ENCODE data around the gene TOMM6.

TOMM6 gene

GRCh38 chr6:41785254-41785653 is 2.2 kb upstream of the TOMM6 start:
- DNase-seq (ENCODE audit: low read depth in 1 of 2, low spot score in 1 of 2): no peak
- Histone ChIP-seq H3K4me3 (replicated peaks; ENCODE audit: insufficient read depth, low read length) (no peak overlapping the region), H3K27me3 (ENCODE audit: insufficient read depth, poor library complexity, severe bottlenecking) (no peaks in the 10 kb centered on the region), H3K27ac (replicated peaks) (no peak overlapping the region)
- TF ChIP-seq SPI1 (IDR thresholded peaks at IDR 0.05; ENCODE audit: borderline replicate concordance, low read depth) (no peak), CTCF (IDR thresholded peaks at IDR 0.05; ENCODE audit: insufficient read depth, low read length) (no peak), GABPA (IDR thresholded peaks at IDR 0.05; ENCODE audit: low read depth) (no peak), REST (IDR thresholded peaks at IDR 0.05; ENCODE audit: insufficient replicate concordance, low read depth) (no peak), POLR2AphosphoS5 (IDR thresholded peaks at IDR 0.05; ENCODE audit: low read depth) (no peak)

GRCh38 chr6:41785689-41786450 is 1.6 kb upstream of the TOMM6 start:
- no peaks in the 10 kb centered on the region for H3K27me3 ChIP-seq (ENCODE audit: insufficient read depth, poor library complexity, severe bottlenecking)
- no peak overlapping the region for H3K27ac ChIP-seq (replicated peaks)
- TF ChIP-seq GABPA (IDR thresholded peaks at IDR 0.05; ENCODE audit: low read depth): no peak
- no peak for TF ChIP-seq REST (IDR thresholded peaks at IDR 0.05; ENCODE audit: insufficient replicate concordance, low read depth)
- no peak for TF ChIP-seq CTCF (IDR thresholded peaks at IDR 0.05; ENCODE audit: insufficient read depth, low read length)
- no peak for TF ChIP-seq POLR2AphosphoS5 (IDR thresholded peaks at IDR 0.05; ENCODE audit: low read depth)
- TF ChIP-seq SPI1 (IDR thresholded peaks at IDR 0.05; ENCODE audit: borderline replicate concordance, low read depth): no peak
- H3K4me3 ChIP-seq (replicated peaks; ENCODE audit: insufficient read depth, low read length): peak overlapping the region; percentile 53
- no peak for DNase-seq (ENCODE audit: low read depth in 1 of 2, low spot score in 1 of 2)

- H3K4me3 ChIP-seq (replicated peaks; ENCODE audit: insufficient read depth, low read length): peak overlapping the region; percentile 53
- H3K27me3 ChIP-seq (ENCODE audit: insufficient read depth, poor library complexity, severe bottlenecking): no peaks in the 10 kb centered on the region
- H3K27ac ChIP-seq (replicated peaks): peak overlapping the region; percentile 85
- DNase-seq (ENCODE audit: low read depth in 1 of 2, low spot score in 1 of 2): peak; percentile 65 to 79
- TF ChIP-seq CTCF (IDR thresholded peaks at IDR 0.05; ENCODE audit: insufficient read depth, low read length): peak; percentile 26
- TF ChIP-seq REST (IDR thresholded peaks at IDR 0.05; ENCODE audit: insufficient replicate concordance, low read depth): no peak
Measured at GRCh38 chr6:41786451-41787218, 859 bp upstream of the TOMM6 start.
